ENCODE data around the gene UBE2I. TPM values are rescaled to one million over a fixed set of nuclear protein-coding genes. Genes with fewer than 3 reads are reported as not detected.

The UBE2I gene
- total RNA-seq, 1 donor from 2014 or later = 170 TPM

DNA sequence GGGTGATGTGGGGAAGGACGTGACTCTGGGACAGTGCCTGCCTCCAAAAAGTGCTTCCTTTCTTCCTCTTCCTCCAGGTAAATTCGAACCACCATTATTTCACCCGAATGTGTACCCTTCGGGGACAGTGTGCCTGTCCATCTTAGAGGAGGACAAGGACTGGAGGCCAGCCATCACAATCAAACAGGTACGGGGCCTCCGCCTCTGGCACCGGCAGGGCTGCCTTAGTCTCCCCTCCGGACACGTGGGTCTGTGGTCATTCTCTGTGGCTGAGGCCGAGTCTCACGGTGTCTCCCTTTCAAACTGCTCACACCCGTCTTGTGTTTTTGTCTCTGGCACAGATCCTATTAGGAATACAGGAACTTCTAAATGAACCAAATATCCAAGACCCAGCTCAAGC is 10.7 kb downstream of the UBE2I start:
- no peak overlapping the region for H3K27ac Mint-ChIP-seq

DNA sequence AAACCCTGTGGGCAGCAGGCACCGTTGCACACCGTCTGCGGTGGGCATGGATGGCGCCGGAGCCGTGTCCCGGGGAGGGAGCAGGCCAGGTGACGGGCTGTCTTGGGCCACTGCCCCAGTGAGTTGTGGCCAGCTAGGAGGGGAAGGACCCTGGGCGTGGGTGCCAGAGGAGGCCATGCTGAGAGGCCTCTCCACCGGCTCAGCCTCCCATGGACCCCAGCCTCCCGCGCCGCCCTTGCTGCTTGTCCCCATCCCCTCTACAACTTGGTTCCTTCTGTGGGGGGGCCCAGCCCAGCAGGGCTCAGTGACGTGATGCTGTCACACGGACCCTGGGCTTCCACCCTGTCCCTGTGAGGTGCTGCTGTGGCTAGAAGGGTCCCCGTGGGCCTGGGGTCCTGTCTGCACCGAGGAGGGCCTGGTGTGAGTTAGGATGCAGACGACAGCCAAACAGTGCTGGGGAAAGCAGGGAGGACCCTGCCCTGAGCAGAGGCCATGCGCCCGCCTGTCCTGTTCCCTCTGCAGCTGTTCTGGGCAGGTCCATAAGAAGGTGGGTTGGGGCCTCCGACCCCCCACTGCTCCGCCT is 11.3 kb downstream of the UBE2I start:
- Mint-ChIP-seq H3K9me3 (no peaks in the 10 kb centered on the region), H3K36me3 (peaks cover 10% of the 10 kb centered on the region), H3K4me1 (ENCODE audit: unreplicated experiment) (no peaks in the 10 kb centered on the region), H3K4me3 (no peak overlapping the region), H3K27ac (no peak overlapping the region), H3K27me3 (no peaks in the 10 kb centered on the region)
- TF ChIP-seq, protein P1, sequence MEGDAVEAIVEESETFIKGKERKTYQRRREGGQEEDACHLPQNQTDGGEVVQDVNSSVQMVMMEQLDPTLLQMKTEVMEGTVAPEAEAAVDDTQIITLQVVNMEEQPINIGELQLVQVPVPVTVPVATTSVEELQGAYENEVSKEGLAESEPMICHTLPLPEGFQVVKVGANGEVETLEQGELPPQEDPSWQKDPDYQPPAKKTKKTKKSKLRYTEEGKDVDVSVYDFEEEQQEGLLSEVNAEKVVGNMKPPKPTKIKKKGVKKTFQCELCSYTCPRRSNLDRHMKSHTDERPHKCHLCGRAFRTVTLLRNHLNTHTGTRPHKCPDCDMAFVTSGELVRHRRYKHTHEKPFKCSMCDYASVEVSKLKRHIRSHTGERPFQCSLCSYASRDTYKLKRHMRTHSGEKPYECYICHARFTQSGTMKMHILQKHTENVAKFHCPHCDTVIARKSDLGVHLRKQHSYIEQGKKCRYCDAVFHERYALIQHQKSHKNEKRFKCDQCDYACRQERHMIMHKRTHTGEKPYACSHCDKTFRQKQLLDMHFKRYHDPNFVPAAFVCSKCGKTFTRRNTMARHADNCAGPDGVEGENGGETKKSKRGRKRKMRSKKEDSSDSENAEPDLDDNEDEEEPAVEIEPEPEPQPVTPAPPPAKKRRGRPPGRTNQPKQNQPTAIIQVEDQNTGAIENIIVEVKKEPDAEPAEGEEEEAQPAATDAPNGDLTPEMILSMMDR (conservative IDR thresholded peaks at IDR 0.05) = no peak
- DNase-seq (ENCODE audit: extremely low spot score, unreplicated experiment) = no peak

More for the DNA sequence above, 10.7 kb downstream of the UBE2I start:
- no peak for DNase-seq (ENCODE audit: extremely low spot score, unreplicated experiment)
- peaks cover 10% of the 10 kb centered on the region for H3K36me3 Mint-ChIP-seq
- TF ChIP-seq, protein P1 (conservative IDR thresholded peaks at IDR 0.05) = no peak
- no peak overlapping the region for H3K4me3 Mint-ChIP-seq
- no peaks in the 10 kb centered on the region for H3K9me3 Mint-ChIP-seq
- H3K4me1 Mint-ChIP-seq (ENCODE audit: unreplicated experiment) = no peaks in the 10 kb centered on the region
- no peaks in the 10 kb centered on the region for H3K27me3 Mint-ChIP-seq

DNA sequence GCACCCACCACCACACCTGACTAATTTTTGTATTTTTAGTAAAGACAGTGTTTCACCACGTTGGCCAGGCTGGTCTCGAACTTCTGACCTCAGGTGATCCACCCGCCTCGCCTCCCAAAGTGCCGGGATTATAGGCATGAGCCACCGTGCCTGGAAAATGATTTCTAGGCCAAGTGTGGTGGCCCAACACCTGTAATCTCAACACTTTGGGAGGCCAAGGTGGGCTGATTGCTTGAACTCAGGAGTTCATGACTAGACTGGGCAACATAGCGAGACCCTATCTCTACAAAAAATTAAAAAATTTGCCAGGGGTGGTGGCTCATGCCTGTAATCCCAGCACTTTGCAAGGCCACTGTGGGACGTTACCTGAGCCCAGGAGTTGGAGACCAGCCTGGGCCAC is 13.0 kb downstream of the UBE2I start:
- no peak overlapping the region for H3K4me3 Mint-ChIP-seq
- TF ChIP-seq, protein P1 (conservative IDR thresholded peaks at IDR 0.05) = no peak

DNA sequence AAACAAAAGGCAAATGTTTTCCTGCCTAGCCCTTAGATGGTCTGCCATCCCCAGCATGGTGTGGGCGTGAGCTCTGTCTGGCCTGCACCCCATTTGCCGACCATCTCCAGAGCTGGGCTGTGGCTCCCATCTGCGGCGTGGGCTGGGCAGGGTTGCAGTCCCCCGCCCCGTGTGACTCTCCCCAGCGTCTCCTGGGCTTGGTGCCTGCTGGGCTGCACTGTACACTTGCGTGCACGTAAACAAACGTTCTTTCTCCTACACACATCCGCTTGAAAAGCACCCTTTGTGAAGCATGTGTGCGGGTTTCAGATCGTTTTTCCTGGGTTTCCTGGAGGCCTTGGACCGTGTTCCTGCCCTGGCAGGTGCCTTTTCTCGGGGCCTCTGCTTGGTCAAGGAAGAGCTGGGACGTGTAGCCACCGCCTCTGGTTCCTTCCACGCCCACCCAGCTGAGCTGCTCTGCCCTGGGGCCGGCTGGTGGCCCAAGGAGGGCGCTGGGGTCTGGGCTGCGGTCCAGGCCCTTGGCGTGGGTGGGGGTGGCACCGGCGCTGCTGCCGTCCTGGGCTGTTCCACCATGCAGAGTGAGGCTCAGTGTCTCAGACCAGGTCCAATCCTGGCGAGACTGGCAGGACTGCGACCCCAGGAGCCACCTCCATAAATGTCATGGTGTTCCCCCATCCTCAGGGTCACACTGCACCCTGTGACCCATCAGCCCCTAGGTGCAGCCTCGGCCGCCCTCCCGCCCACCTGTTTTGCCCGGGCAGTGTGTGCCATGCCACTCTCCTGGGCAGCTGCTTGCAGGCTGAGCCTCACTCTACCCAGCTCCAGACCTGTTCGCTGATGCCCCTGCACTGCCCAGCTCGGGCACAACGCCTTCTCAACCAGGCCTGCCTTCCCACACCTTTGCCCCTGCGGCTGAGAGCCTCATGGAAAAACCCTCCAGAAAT is 14.1 kb downstream of the UBE2I start:
- H3K27me3 Mint-ChIP-seq = no peaks in the 10 kb centered on the region
- TF ChIP-seq, protein P1 (conservative IDR thresholded peaks at IDR 0.05) = no peak
- H3K36me3 Mint-ChIP-seq = peaks cover 3% of the 10 kb centered on the region
- no peaks in the 10 kb centered on the region for H3K9me3 Mint-ChIP-seq
- no peak for DNase-seq (ENCODE audit: extremely low spot score, unreplicated experiment)
- no peak overlapping the region for H3K4me3 Mint-ChIP-seq
- no peaks in the 10 kb centered on the region for H3K4me1 Mint-ChIP-seq (ENCODE audit: unreplicated experiment)
- H3K27ac Mint-ChIP-seq = no peak overlapping the region

More for the DNA sequence above, 13.0 kb downstream of the UBE2I start:
- Mint-ChIP-seq H3K4me1 (ENCODE audit: unreplicated experiment) (no peaks in the 10 kb centered on the region), H3K27me3 (no peaks in the 10 kb centered on the region), H3K9me3 (no peaks in the 10 kb centered on the region), H3K27ac (no peak overlapping the region), H3K36me3 (peaks cover 7% of the 10 kb centered on the region)
- DNase-seq (ENCODE audit: extremely low spot score, unreplicated experiment) = no peak

DNA sequence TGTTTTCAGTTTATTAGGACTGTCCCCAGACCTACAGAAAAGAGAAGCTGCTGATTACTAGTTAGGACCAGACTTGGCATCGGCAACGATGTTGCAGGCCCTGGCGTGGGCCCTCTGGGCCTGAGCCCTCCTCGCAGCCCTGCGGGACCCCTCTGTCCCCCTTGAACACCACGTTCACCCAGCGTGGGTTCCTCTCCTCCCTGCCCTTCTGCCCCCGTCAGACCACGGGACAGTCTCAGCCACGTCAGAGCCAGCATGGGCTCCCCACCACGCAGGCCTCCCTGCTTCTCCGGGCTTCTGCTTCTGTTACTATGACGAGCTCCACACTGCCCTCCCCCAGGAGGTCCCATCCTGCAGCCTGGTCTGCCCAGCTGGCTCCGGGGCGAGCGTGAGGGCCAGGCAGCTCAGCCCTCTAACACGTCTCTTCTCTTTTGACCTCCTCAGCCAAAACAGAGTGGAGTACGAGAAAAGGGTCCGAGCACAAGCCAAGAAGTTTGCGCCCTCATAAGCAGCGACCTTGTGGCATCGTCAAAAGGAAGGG is 14.9 kb downstream of the UBE2I start:
- no peak for DNase-seq (ENCODE audit: extremely low spot score, unreplicated experiment)
- Mint-ChIP-seq H3K36me3 (peaks cover 3% of the 10 kb centered on the region), H3K9me3 (no peaks in the 10 kb centered on the region), H3K4me3 (no peak overlapping the region), H3K27ac (no peak overlapping the region), H3K4me1 (ENCODE audit: unreplicated experiment) (no peaks in the 10 kb centered on the region), H3K27me3 (no peaks in the 10 kb centered on the region)
- TF ChIP-seq, protein P1 (conservative IDR thresholded peaks at IDR 0.05) = no peak
